ENCODE results near the gene CAMTA1.
"Not testable (repeated sequence)": the region's sequence is repeated elsewhere in the genome, so short reads cannot be mapped to it uniquely, and the experiment has no call there.

Gene CAMTA1

GRCh38 chr1:6825828-6826227 is 40.6 kb downstream of the CAMTA1 start:
- Histone ChIP-seq H4K20me1 (peaks cover 0 to 88% (median 44%) of the 10 kb centered on the region in 11 experiments; a peak in 18 of 22 replicates), H3K27ac (no peak overlapping the region)

GRCh38 chr1:6827079-6827478 is 41.8 kb downstream of the CAMTA1 start:
- H3K9ac ChIP-seq, result no peak overlapping the region
- peaks cover 2 to 82% (median 40%) of the 10 kb centered on the region in 11 experiments; a peak in 19 of 22 replicates for H4K20me1 ChIP-seq
- H3K4me1 ChIP-seq, result peaks cover 7 to 24% (median 16%) of the 10 kb centered on the region in 10 experiments; a peak in 16 of 20 replicates
- no peak overlapping the region for H3K27ac ChIP-seq
- H3K9me3 ChIP-seq (replicated peaks in 1 of 11), result no peaks in the 10 kb centered on the region
- H3K36me3 ChIP-seq, result peaks cover 25 to 69% (median 43%) of the 10 kb centered on the region in 11 experiments
- peak overlapping the region in 3 of 11 experiments; percentile 21 to 29 (median 28); a peak in 2 of 22 replicates for H3K4me2 ChIP-seq
- no peak for TF ChIP-seq Cebpa-rat (IDR thresholded peaks at IDR 0.05)
- H3K4me3 ChIP-seq, result no peak overlapping the region
- no peaks in the 10 kb centered on the region for H3K27me3 ChIP-seq

More at GRCh38 chr1:6825828-6826227, 40.6 kb downstream of the CAMTA1 start:
- TF ChIP-seq Cebpa-rat (IDR thresholded peaks at IDR 0.05), result no peak
- H3K27me3 ChIP-seq, result no peaks in the 10 kb centered on the region
- no peak overlapping the region for H3K4me3 ChIP-seq
- peaks cover 25 to 63% (median 42%) of the 10 kb centered on the region in 11 experiments for H3K36me3 ChIP-seq
- H3K9ac ChIP-seq, result no peak overlapping the region
- no peak overlapping the region for H3K4me2 ChIP-seq
- no peaks in the 10 kb centered on the region for H3K9me3 ChIP-seq (replicated peaks in 1 of 11)
- H3K4me1 ChIP-seq, result peaks cover 10 to 32% (median 18%) of the 10 kb centered on the region in 10 experiments

- Histone ChIP-seq H3K9ac (no peak overlapping the region), H3K4me3 (no peak overlapping the region), H3K36me3 (peaks cover 28 to 73% (median 43%) of the 10 kb centered on the region in 11 experiments), H3K27me3 (no peaks in the 10 kb centered on the region), H3K4me2 (peak overlapping the region in 3 of 11 experiments; percentile 21 to 29 (median 28); a peak in 1 of 22 replicates), H4K20me1 (peaks cover 4 to 82% (median 43%) of the 10 kb centered on the region in 11 experiments; a peak in 19 of 22 replicates), H3K4me1 (peaks cover 2 to 17% (median 11%) of the 10 kb centered on the region in 10 experiments; a peak in 16 of 20 replicates), H3K27ac (no peak overlapping the region), H3K9me3 (replicated peaks in 1 of 11) (no peaks in the 10 kb centered on the region)
- TF ChIP-seq Cebpa-rat (IDR thresholded peaks at IDR 0.05), result no peak
Observed at GRCh38 chr1:6827630-6828165, 42.4 kb downstream of the CAMTA1 start.

- no peak for TF ChIP-seq Cebpa-rat (IDR thresholded peaks at IDR 0.05)
- H4K20me1 ChIP-seq, result peaks cover 19 to 82% (median 47%) of the 10 kb centered on the region in 11 experiments; a peak in 20 of 22 replicates
Observed at GRCh38 chr1:6831366-6831765, 46.1 kb downstream of the CAMTA1 start.

GRCh38 chr1:6832006-6832405 is 46.8 kb downstream of the CAMTA1 start:
- Histone ChIP-seq H4K20me1 (peaks cover 25 to 83% (median 46%) of the 10 kb centered on the region in 11 experiments; a peak in 20 of 22 replicates), H3K36me3 (peaks cover 38 to 90% (median 62%) of the 10 kb centered on the region in 11 experiments)
- H3K9me3 ChIP-seq (replicated peaks in 1 of 11); H3K27ac ChIP-seq; H3K4me1 ChIP-seq; H3K9ac ChIP-seq; H3K27me3 ChIP-seq; H3K4me3 ChIP-seq; H3K4me2 ChIP-seq: not testable (repeated sequence)

More at GRCh38 chr1:6831366-6831765, 46.1 kb downstream of the CAMTA1 start:
- Histone ChIP-seq H3K27ac (no peak overlapping the region), H3K4me2 (no peak overlapping the region), H3K9me3 (replicated peaks in 1 of 11) (no peaks in the 10 kb centered on the region), H3K9ac (no peak overlapping the region), H3K36me3 (peaks cover 33 to 87% (median 57%) of the 10 kb centered on the region in 11 experiments), H3K4me1 (peaks cover 0 to 12% (median 5%) of the 10 kb centered on the region in 10 experiments; a peak in 9 of 20 replicates), H3K27me3 (no peaks in the 10 kb centered on the region), H3K4me3 (no peak overlapping the region)

- no peaks in the 10 kb centered on the region for H3K9me3 ChIP-seq (replicated peaks in 1 of 11)
- no peak for TF ChIP-seq Cebpa-rat (IDR thresholded peaks at IDR 0.05)
- no peaks in the 10 kb centered on the region for H3K27me3 ChIP-seq
- H3K4me3 ChIP-seq, result no peak overlapping the region
- H3K9ac ChIP-seq, result no peak overlapping the region
- peaks cover 0 to 3% (median 0%) of the 10 kb centered on the region in 10 experiments; a peak in 1 of 20 replicates for H3K4me1 ChIP-seq
- H3K4me2 ChIP-seq, result no peak overlapping the region
- H3K27ac ChIP-seq, result no peak overlapping the region
- H3K36me3 ChIP-seq, result peaks cover 38 to 90% (median 62%) of the 10 kb centered on the region in 11 experiments
- H4K20me1 ChIP-seq, result peaks cover 22 to 82% (median 45%) of the 10 kb centered on the region in 11 experiments; a peak in 20 of 22 replicates
Observed at GRCh38 chr1:6832531-6833188, 47.4 kb downstream of the CAMTA1 start.

GRCh38 chr1:6833804-6834203 is 48.5 kb downstream of the CAMTA1 start:
- Histone ChIP-seq H3K9me3 (replicated peaks in 1 of 11) (no peaks in the 10 kb centered on the region), H4K20me1 (peaks cover 17 to 82% (median 43%) of the 10 kb centered on the region in 11 experiments; a peak in 20 of 22 replicates), H3K4me2 (no peak overlapping the region), H3K4me1 (no peaks in the 10 kb centered on the region), H3K36me3 (peaks cover 41 to 90% (median 65%) of the 10 kb centered on the region in 11 experiments), H3K27me3 (no peaks in the 10 kb centered on the region), H3K27ac (no peak overlapping the region), H3K9ac (no peak overlapping the region), H3K4me3 (no peak overlapping the region)
- TF ChIP-seq Cebpa-rat (IDR thresholded peaks at IDR 0.05), result no peak

GRCh38 chr1:6834366-6834765 is 49.1 kb downstream of the CAMTA1 start:
- Histone ChIP-seq H3K27me3 (no peaks in the 10 kb centered on the region), H3K9me3 (replicated peaks in 1 of 11) (no peaks in the 10 kb centered on the region), H3K27ac (no peak overlapping the region), H3K9ac (no peak overlapping the region), H3K4me3 (no peak overlapping the region), H3K4me1 (no peaks in the 10 kb centered on the region), H3K4me2 (no peak overlapping the region), H4K20me1 (peaks cover 17 to 79% (median 44%) of the 10 kb centered on the region in 11 experiments; a peak in 19 of 22 replicates), H3K36me3 (peaks cover 41 to 90% (median 65%) of the 10 kb centered on the region in 11 experiments)
- peak in 3 of 11 experiments; percentile 7 to 27 (median 15); a peak in 2 of 22 replicates for TF ChIP-seq Cebpa-rat (IDR thresholded peaks at IDR 0.05)

GRCh38 chr1:6835139-6835538 is 49.9 kb downstream of the CAMTA1 start:
- Histone ChIP-seq H3K4me3 (no peak overlapping the region), H3K4me2 (no peak overlapping the region), H3K9me3 (replicated peaks in 1 of 11) (no peaks in the 10 kb centered on the region), H3K36me3 (peaks cover 39 to 90% (median 66%) of the 10 kb centered on the region in 11 experiments), H4K20me1 (peaks cover 17 to 86% (median 44%) of the 10 kb centered on the region in 11 experiments; a peak in 19 of 22 replicates), H3K9ac (no peak overlapping the region), H3K4me1 (no peaks in the 10 kb centered on the region), H3K27me3 (no peaks in the 10 kb centered on the region), H3K27ac (no peak overlapping the region)
- TF ChIP-seq Cebpa-rat (IDR thresholded peaks at IDR 0.05), result no peak

Data from BLaER1 treated with 17β-estradiol and CSF1 and Interleukin-3, amounts not matched to agents 10 nM and 100 nM (cell line).